ENCODE data around the gene SHLD3.

DNA sequence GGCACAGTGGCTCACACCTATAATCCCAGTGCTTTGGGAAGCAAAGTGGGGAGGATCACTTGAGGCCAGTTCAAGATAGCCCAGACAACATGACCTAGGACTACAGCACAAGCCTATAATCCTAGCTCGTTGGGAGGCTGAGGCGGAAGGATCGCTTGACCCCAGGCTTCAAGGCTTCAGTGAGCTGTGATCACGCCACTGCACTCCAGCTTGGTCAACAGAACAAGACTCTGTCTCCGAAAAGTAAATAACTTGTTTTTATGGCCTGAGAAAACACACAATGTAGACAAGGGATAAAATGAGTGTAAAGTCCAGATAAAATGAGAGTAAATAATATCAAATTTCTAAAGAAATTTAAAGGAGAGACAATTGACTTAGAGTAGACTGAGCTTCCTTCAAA, 26.3 kb downstream of the SHLD3 start:
- TF ChIP-seq, protein P1, sequence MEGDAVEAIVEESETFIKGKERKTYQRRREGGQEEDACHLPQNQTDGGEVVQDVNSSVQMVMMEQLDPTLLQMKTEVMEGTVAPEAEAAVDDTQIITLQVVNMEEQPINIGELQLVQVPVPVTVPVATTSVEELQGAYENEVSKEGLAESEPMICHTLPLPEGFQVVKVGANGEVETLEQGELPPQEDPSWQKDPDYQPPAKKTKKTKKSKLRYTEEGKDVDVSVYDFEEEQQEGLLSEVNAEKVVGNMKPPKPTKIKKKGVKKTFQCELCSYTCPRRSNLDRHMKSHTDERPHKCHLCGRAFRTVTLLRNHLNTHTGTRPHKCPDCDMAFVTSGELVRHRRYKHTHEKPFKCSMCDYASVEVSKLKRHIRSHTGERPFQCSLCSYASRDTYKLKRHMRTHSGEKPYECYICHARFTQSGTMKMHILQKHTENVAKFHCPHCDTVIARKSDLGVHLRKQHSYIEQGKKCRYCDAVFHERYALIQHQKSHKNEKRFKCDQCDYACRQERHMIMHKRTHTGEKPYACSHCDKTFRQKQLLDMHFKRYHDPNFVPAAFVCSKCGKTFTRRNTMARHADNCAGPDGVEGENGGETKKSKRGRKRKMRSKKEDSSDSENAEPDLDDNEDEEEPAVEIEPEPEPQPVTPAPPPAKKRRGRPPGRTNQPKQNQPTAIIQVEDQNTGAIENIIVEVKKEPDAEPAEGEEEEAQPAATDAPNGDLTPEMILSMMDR (conservative IDR thresholded peaks at IDR 0.05; ENCODE audit: low read length), result no peak
- TF ChIP-seq EZH2phosphoT487 (IDR thresholded peaks at IDR 0.05; ENCODE audit: borderline replicate concordance, low read depth, low read length), result no peak

Measured in OCI-LY7 (cell line).